ENCODE results near the gene MKRN2. TPM values are rescaled to one million over a fixed set of nuclear protein-coding genes. Genes with fewer than 3 reads are reported as not detected.

MKRN2 gene
- total RNA-seq, 1 experiment from 2014 or later = 18.2 TPM

DNA sequence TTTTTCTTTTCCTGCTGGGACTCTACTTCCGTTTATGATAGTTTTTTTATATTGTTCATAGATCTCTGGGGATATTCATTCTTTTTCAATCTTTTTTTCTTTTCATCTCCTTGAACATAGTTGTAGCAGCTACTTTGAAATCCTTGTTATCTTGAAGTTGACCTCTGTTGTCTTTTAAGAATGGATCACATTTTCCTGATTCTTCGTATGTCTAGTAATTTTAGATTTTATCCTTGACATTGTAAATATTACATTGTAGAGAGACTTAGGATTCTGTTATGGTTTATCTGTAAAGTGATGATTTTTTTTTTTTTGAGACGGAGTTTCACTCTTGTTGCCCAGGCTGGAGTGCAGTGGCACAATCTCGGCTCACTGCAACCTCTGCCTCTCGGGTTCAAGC is 20.5 kb downstream of the MKRN2 start:
- Mint-ChIP-seq H3K27me3 (ENCODE audit: low read depth) (no peaks in the 10 kb centered on the region), H3K4me3 (no peak overlapping the region), H3K27ac (peak overlapping the region; percentile 15; the same call in 1 of the 2 replicates), H3K4me1 (no peaks in the 10 kb centered on the region), H3K36me3 (peaks cover 72% of the 10 kb centered on the region), H3K9me3 (no peaks in the 10 kb centered on the region)
- DNase-seq (ENCODE audit: low spot score) (no peak), ATAC-seq (no peak)
- POLR2A ChIA-PET = no interaction called here
- CTCF ChIA-PET = interaction anchor here (0.6 kb wide), 1 partner anchor 34 kb away, joined by 4 read pairs; no protein-coding TSS in a partner anchor
- TF ChIP-seq NR3C1 (CRISPR knock-in tag; conservative IDR thresholded peaks at IDR 0.05; ENCODE audit: low read depth) (no peak), JUN (CRISPR knock-in tag; IDR thresholded peaks at IDR 0.05) (no peak), ZNF232 (CRISPR knock-in tag; IDR thresholded peaks at IDR 0.05) (no peak), ETV6 (CRISPR knock-in tag; IDR thresholded peaks at IDR 0.05) (no peak), SP1 (CRISPR knock-in tag; conservative IDR thresholded peaks at IDR 0.05) (no peak), ZNF671 (CRISPR knock-in tag; IDR thresholded peaks at IDR 0.05) (no peak), MYBL2 (CRISPR knock-in tag; IDR thresholded peaks at IDR 0.05) (no peak), EMX1 (CRISPR knock-in tag; IDR thresholded peaks at IDR 0.05) (no peak), PRRX2 (CRISPR knock-in tag; IDR thresholded peaks at IDR 0.05) (no peak), JAZF1 (CRISPR knock-in tag; IDR thresholded peaks at IDR 0.05) (no peak), MXD4 (CRISPR knock-in tag; IDR thresholded peaks at IDR 0.05; ENCODE audit: borderline replicate concordance) (no peak)
- TF ChIP-seq, protein P1, sequence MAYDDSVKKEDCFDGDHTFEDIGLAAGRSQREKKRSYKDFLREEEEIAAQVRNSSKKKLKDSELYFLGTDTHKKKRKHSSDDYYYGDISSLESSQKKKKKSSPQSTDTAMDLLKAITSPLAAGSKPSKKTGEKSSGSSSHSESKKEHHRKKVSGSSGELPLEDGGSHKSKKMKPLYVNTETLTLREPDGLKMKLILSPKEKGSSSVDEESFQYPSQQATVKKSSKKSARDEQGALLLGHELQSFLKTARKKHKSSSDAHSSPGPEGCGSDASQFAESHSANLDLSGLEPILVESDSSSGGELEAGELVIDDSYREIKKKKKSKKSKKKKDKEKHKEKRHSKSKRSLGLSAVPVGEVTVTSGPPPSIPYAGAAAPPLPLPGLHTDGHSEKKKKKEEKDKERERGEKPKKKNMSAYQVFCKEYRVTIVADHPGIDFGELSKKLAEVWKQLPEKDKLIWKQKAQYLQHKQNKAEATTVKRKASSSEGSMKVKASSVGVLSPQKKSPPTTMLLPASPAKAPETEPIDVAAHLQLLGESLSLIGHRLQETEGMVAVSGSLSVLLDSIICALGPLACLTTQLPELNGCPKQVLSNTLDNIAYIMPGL (CRISPR knock-in tag; IDR thresholded peaks at IDR 0.05) = no peak
- TF ChIP-seq, protein P2, sequence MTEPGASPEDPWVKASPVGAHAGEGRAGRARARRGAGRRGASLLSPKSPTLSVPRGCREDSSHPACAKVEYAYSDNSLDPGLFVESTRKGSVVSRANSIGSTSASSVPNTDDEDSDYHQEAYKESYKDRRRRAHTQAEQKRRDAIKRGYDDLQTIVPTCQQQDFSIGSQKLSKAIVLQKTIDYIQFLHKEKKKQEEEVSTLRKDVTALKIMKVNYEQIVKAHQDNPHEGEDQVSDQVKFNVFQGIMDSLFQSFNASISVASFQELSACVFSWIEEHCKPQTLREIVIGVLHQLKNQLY (CRISPR knock-in tag; IDR thresholded peaks at IDR 0.05) = no peak

DNA sequence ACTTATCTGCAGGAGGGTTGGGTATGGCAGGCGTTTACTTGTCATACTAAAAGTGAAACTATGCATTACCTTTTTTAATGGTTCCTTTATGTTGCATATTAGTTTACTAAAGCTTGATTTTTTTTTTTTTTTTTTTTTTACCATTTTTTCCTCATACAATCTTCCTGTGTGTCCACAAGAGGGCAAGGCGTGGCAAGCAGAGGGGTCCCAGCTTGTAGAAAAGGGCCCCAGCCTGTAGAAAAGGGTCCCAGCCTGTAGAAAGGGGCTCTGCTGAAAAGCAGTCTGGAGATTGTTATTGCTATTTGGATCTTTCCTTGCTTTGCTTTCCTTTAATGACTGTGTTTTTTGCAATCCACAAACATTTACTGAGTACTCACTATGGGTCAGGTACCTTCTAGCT is 21.9 kb downstream of the MKRN2 start:
- ATAC-seq = no peak; the same call in 1 of the 2 replicates
- DNase-seq (ENCODE audit: low spot score) = no peak
- Mint-ChIP-seq H3K27ac (no peak overlapping the region), H3K9me3 (no peaks in the 10 kb centered on the region), H3K27me3 (ENCODE audit: low read depth) (no peaks in the 10 kb centered on the region), H3K4me3 (no peak overlapping the region), H3K36me3 (peaks cover 73% of the 10 kb centered on the region), H3K4me1 (no peaks in the 10 kb centered on the region)
- ChIA-PET POLR2A (interaction anchor here (0.6 to 0.7 kb wide), 3 partner anchors 84 to 1709 kb away, joined by 3 to 8 read pairs (median 4); no protein-coding TSS in a partner anchor), CTCF (interaction anchor here (0.6 to 1.3 kb wide), 4 partner anchors 37 to 480 kb away, joined by 3 to 4 read pairs (median 4); no protein-coding TSS in a partner anchor)
- TF ChIP-seq, protein P3, sequence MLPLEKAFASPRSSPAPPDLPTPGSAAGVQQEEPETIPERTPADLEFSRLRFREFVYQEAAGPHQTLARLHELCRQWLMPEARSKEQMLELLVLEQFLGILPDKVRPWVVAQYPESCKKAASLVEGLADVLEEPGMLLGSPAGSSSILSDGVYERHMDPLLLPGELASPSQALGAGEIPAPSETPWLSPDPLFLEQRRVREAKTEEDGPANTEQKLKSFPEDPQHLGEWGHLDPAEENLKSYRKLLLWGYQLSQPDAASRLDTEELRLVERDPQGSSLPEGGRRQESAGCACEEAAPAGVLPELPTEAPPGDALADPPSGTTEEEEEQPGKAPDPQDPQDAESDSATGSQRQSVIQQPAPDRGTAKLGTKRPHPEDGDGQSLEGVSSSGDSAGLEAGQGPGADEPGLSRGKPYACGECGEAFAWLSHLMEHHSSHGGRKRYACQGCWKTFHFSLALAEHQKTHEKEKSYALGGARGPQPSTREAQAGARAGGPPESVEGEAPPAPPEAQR (CRISPR knock-in tag; IDR thresholded peaks at IDR 0.05) = no peak
- TF ChIP-seq, protein P4, sequence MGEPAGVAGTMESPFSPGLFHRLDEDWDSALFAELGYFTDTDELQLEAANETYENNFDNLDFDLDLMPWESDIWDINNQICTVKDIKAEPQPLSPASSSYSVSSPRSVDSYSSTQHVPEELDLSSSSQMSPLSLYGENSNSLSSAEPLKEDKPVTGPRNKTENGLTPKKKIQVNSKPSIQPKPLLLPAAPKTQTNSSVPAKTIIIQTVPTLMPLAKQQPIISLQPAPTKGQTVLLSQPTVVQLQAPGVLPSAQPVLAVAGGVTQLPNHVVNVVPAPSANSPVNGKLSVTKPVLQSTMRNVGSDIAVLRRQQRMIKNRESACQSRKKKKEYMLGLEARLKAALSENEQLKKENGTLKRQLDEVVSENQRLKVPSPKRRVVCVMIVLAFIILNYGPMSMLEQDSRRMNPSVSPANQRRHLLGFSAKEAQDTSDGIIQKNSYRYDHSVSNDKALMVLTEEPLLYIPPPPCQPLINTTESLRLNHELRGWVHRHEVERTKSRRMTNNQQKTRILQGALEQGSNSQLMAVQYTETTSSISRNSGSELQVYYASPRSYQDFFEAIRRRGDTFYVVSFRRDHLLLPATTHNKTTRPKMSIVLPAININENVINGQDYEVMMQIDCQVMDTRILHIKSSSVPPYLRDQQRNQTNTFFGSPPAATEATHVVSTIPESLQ (CRISPR knock-in tag; IDR thresholded peaks at IDR 0.05) = no peak
- TF ChIP-seq, protein P5, sequence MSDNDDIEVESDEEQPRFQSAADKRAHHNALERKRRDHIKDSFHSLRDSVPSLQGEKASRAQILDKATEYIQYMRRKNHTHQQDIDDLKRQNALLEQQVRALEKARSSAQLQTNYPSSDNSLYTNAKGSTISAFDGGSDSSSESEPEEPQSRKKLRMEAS (CRISPR knock-in tag; IDR thresholded peaks at IDR 0.05) = no peak
- TF ChIP-seq ZNF396 (CRISPR knock-in tag; IDR thresholded peaks at IDR 0.05; ENCODE audit: borderline replicate concordance) (no peak), SP1 (CRISPR knock-in tag; conservative IDR thresholded peaks at IDR 0.05) (no peak), ZNF232 (CRISPR knock-in tag; IDR thresholded peaks at IDR 0.05) (no peak), FOXK1 (CRISPR knock-in tag; IDR thresholded peaks at IDR 0.05) (no peak), FOXJ3 (CRISPR knock-in tag; IDR thresholded peaks at IDR 0.05; ENCODE audit: borderline replicate concordance) (no peak), KAT7 (CRISPR knock-in tag; IDR thresholded peaks at IDR 0.05; ENCODE audit: borderline replicate concordance) (no peak), ZNF317 (CRISPR knock-in tag; IDR thresholded peaks at IDR 0.05; ENCODE audit: borderline replicate concordance, low read depth) (no peak)
- TF ChIP-seq, protein P6, sequence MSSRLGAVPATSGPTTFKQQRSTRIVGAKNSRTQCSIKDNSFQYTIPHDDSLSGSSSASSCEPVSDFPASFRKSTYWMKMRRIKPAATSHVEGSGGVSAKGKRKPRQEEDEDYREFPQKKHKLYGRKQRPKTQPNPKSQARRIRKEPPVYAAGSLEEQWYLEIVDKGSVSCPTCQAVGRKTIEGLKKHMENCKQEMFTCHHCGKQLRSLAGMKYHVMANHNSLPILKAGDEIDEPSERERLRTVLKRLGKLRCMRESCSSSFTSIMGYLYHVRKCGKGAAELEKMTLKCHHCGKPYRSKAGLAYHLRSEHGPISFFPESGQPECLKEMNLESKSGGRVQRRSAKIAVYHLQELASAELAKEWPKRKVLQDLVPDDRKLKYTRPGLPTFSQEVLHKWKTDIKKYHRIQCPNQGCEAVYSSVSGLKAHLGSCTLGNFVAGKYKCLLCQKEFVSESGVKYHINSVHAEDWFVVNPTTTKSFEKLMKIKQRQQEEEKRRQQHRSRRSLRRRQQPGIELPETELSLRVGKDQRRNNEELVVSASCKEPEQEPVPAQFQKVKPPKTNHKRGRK (CRISPR knock-in tag; IDR thresholded peaks at IDR 0.05; ENCODE audit: borderline replicate concordance) = no peak
- TF ChIP-seq, protein P7, sequence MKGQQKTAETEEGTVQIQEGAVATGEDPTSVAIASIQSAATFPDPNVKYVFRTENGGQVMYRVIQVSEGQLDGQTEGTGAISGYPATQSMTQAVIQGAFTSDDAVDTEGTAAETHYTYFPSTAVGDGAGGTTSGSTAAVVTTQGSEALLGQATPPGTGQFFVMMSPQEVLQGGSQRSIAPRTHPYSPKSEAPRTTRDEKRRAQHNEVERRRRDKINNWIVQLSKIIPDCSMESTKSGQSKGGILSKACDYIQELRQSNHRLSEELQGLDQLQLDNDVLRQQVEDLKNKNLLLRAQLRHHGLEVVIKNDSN (CRISPR knock-in tag; IDR thresholded peaks at IDR 0.05) = no peak
- TF ChIP-seq, protein P8, sequence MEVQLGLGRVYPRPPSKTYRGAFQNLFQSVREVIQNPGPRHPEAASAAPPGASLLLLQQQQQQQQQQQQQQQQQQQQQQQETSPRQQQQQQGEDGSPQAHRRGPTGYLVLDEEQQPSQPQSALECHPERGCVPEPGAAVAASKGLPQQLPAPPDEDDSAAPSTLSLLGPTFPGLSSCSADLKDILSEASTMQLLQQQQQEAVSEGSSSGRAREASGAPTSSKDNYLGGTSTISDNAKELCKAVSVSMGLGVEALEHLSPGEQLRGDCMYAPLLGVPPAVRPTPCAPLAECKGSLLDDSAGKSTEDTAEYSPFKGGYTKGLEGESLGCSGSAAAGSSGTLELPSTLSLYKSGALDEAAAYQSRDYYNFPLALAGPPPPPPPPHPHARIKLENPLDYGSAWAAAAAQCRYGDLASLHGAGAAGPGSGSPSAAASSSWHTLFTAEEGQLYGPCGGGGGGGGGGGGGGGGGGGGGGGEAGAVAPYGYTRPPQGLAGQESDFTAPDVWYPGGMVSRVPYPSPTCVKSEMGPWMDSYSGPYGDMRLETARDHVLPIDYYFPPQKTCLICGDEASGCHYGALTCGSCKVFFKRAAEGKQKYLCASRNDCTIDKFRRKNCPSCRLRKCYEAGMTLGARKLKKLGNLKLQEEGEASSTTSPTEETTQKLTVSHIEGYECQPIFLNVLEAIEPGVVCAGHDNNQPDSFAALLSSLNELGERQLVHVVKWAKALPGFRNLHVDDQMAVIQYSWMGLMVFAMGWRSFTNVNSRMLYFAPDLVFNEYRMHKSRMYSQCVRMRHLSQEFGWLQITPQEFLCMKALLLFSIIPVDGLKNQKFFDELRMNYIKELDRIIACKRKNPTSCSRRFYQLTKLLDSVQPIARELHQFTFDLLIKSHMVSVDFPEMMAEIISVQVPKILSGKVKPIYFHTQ (CRISPR knock-in tag; IDR thresholded peaks at IDR 0.05) = no peak

Data from WTC11 (cell line).